HUES6 (cell line): ENCODE data around the gene PGR.
"Not testable (repeated sequence)": the region's sequence is repeated elsewhere in the genome, so short reads cannot be mapped to it uniquely, and the experiment has no call there.

ENCODE experiments used
- H3K27ac ChIP-seq: 2 replicates; pipeline ENCODE4 v1.7.0; 2013; ENCODE audit warnings: low read depth, mild to moderate bottlenecking, low read length, inconsistent platforms
- H3K27me3 ChIP-seq: 2 replicates; pipeline ENCODE4 v1.6.1; 2013; ENCODE audit warnings: low read length; ENCODE audit not compliant: control insufficient read depth, insufficient read depth
- H3K36me3 ChIP-seq: 2 replicates; pipeline ENCODE4 v1.6.1; 2013; ENCODE audit warnings: low read length; ENCODE audit not compliant: control insufficient read depth, insufficient read depth
- H3K4me1 ChIP-seq: 2 replicates; pipeline ENCODE4 v1.6.1; 2013; ENCODE audit warnings: low read length; ENCODE audit not compliant: control insufficient read depth, insufficient read depth
- H3K4me3 ChIP-seq: 2 replicates; pipeline ENCODE4 v1.5.1; 2013; ENCODE audit warnings: low read depth, low read length
- H3K9ac ChIP-seq: one replicate; pipeline ENCODE4 v1.6.1; 2013; ENCODE audit warnings: mild to moderate bottlenecking, low read length
- H3K9me3 ChIP-seq: 2 replicates; pipeline ENCODE4 v1.6.1; 2013; ENCODE audit warnings: low read depth, low read length; ENCODE audit not compliant: control insufficient read depth, insufficient read depth

The PGR gene

GRCh38 chr11:101034076-101034475 is 95.5 kb downstream of the PGR start:
- Histone ChIP-seq H3K9me3 (no peaks in the 10 kb centered on the region), H3K27ac (no peak overlapping the region)

GRCh38 chr11:101032991-101033390 is 96.6 kb downstream of the PGR start:
- Histone ChIP-seq H3K4me3 (no peak overlapping the region), H3K9me3 (no peaks in the 10 kb centered on the region), H3K27me3 (no peaks in the 10 kb centered on the region), H3K4me1 (no peaks in the 10 kb centered on the region), H3K36me3 (no peaks in the 10 kb centered on the region), H3K27ac (no peak overlapping the region), H3K9ac (no peak overlapping the region)

More at GRCh38 chr11:101034076-101034475, 95.5 kb downstream of the PGR start:
- H3K4me3 ChIP-seq = no peak overlapping the region
- H3K27me3 ChIP-seq = no peaks in the 10 kb centered on the region
- H3K4me1 ChIP-seq = no peaks in the 10 kb centered on the region
- H3K36me3 ChIP-seq = no peaks in the 10 kb centered on the region
- no peak overlapping the region for H3K9ac ChIP-seq

GRCh38 chr11:101031713-101032112 is 97.9 kb downstream of the PGR start:
- Histone ChIP-seq H3K4me3 (no peak overlapping the region), H3K9ac (no peak overlapping the region), H3K27me3 (no peaks in the 10 kb centered on the region), H3K27ac (no peak overlapping the region), H3K9me3 (no peaks in the 10 kb centered on the region), H3K4me1 (no peaks in the 10 kb centered on the region), H3K36me3 (no peaks in the 10 kb centered on the region)

- no peak overlapping the region for H3K9ac ChIP-seq
- no peak overlapping the region for H3K4me3 ChIP-seq
- H3K9me3 ChIP-seq = no peaks in the 10 kb centered on the region
- H3K36me3 ChIP-seq = no peaks in the 10 kb centered on the region
- H3K27me3 ChIP-seq = no peaks in the 10 kb centered on the region
- H3K27ac ChIP-seq = no peak overlapping the region
- H3K4me1 ChIP-seq = no peaks in the 10 kb centered on the region
Measured at GRCh38 chr11:101030692-101031091, 98.9 kb downstream of the PGR start.

DNA sequence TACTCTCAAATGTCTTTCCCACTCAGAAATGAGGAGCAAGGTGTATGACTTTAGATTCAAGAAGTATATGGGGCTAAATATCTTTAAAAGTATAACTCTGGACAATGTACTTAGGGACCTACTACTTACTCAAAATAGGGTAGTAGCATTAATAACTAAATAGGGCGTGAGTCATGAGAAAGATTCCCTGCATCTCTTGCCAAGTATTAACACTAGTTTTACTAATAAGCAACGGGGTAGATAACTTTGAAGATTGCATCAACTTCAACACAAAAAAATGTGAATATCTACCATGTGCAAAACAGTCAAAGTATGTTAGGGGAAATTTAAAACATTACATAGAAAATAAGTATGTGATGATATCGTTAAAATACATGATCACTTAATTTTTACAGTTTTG is 99.6 kb downstream of the PGR start:
- Histone ChIP-seq H3K9me3 (no peaks in the 10 kb centered on the region), H3K4me3 (no peak overlapping the region), H3K27ac (no peak overlapping the region), H3K9ac (no peak overlapping the region), H3K4me1 (no peaks in the 10 kb centered on the region), H3K36me3 (no peaks in the 10 kb centered on the region), H3K27me3 (no peaks in the 10 kb centered on the region)

DNA sequence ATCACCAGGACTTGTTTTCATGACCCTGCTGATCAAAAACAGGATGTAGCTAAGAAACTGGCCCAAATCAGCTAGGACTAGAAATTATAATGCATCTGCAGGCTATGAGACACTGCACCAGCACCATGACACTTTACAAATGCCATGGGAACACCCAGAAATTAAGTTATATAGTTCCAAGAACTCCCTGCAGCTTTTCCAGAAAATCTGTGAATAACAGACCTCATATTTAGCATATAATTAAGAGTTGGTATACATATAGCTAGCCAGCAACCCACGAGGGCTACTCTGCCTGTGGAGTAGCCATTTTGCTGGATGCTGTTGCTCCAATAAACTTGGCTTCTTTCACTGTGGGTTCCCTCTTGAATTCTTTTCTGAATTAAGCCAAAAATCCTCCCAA is 101.0 kb downstream of the PGR start:
- Histone ChIP-seq H3K27ac (no peak overlapping the region), H3K36me3 (no peaks in the 10 kb centered on the region), H3K4me3 (no peak overlapping the region), H3K4me1 (no peaks in the 10 kb centered on the region), H3K9me3 (no peaks in the 10 kb centered on the region), H3K27me3 (no peaks in the 10 kb centered on the region), H3K9ac (no peak overlapping the region)

GRCh38 chr11:101022256-101022655 is 107.4 kb downstream of the PGR start:
- Histone ChIP-seq H3K4me3 (no peak overlapping the region), H3K9ac (no peak overlapping the region), H3K27me3 (no peaks in the 10 kb centered on the region), H3K4me1 (no peaks in the 10 kb centered on the region), H3K9me3 (no peaks in the 10 kb centered on the region), H3K27ac (no peak overlapping the region), H3K36me3 (no peaks in the 10 kb centered on the region)

- no peaks in the 10 kb centered on the region for H3K4me1 ChIP-seq
- no peak overlapping the region for H3K4me3 ChIP-seq
- no peaks in the 10 kb centered on the region for H3K36me3 ChIP-seq
- H3K9me3 ChIP-seq = no peaks in the 10 kb centered on the region
- H3K9ac ChIP-seq = no peak overlapping the region
- no peaks in the 10 kb centered on the region for H3K27me3 ChIP-seq
- H3K27ac ChIP-seq = no peak overlapping the region
Measured at GRCh38 chr11:101019870-101020269, 109.7 kb downstream of the PGR start.

DNA sequence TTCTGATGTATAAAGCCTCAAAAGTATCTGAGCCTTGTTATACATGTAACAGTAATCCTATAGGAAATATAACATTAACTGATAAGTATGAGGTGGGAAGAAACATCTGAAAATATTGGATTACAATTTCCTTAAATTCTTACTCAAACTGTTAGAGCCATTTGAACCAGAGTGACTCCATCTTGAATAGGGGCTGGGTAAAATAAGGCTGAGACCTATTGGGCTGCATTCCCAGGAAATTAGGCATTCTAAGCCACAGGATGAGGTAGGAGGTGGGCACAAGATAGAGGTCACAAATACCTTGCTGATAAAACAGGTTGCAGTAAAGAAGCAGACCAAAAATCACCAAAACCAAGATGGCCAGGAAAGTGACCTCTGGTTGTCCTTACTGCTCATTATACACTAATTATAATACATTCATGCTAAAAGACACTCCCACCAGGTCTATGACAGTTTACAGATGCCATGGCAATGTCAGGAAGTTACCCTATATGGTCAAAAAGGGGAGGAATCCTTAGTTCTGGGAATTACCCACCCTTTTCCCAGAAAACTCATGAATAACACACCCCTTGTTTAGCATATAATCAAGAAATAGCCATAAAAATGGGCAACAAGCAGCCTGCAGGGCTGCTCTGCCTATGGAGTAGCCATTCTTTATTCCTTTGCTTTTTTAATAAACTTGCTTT is 114.9 kb downstream of the PGR start:
- no peaks in the 10 kb centered on the region; the same call in 1 of the 2 replicates for H3K9me3 ChIP-seq
- H3K4me3 ChIP-seq = no peak overlapping the region
- no peak overlapping the region for H3K9ac ChIP-seq
- H3K27ac ChIP-seq = no peak overlapping the region
- H3K36me3 ChIP-seq = no peaks in the 10 kb centered on the region
- no peaks in the 10 kb centered on the region for H3K4me1 ChIP-seq
- no peaks in the 10 kb centered on the region for H3K27me3 ChIP-seq

- not testable (repeated sequence) for H3K9ac ChIP-seq, H3K27ac ChIP-seq, H3K4me1 ChIP-seq, H3K27me3 ChIP-seq, H3K9me3 ChIP-seq, H3K36me3 ChIP-seq, H3K4me3 ChIP-seq
Measured at GRCh38 chr11:101013702-101014101, 115.9 kb downstream of the PGR start.

DNA sequence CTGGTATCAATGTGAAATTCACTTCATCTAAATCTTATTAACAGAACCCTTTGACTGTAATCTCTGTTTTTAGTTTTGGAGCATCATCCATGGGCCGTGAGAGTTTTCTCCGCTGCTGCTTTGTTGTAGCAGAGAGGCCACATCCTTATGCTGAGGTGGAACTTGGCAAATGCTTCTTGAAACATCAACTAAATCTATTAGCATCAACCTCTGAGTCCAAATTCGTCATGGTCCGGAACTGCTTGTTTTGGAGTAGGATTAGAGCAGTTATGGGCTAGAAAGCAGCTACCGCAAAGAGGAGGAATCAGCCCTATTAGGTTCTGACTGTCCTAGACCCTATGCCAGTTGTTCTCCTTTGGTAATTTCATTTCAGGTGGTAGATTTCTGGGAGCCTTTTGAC is 117.7 kb downstream of the PGR start:
- Histone ChIP-seq H3K36me3 (no peaks in the 10 kb centered on the region), H3K4me3 (no peak overlapping the region), H3K4me1 (no peaks in the 10 kb centered on the region), H3K27ac (no peak overlapping the region), H3K9me3 (no peaks in the 10 kb centered on the region; the same call in 1 of the 2 replicates), H3K27me3 (no peaks in the 10 kb centered on the region), H3K9ac (no peak overlapping the region)
